Fibroblast of mammary gland (primary cell): ENCODE measurements around the gene CHCHD1.

ENCODE experiments used
- DNase-seq: peaks from one replicate; pipeline ENCODE4 v3.0.0-alpha.2; 2010; ENCODE audit warnings: low read depth
- H3K4me3 ChIP-seq: 2 replicates; pipeline ENCODE4 v1.5.1; 2011; ENCODE audit warnings: low read depth, mild to moderate bottlenecking, low read length, moderate library complexity; ENCODE audit not compliant: control insufficient read depth
- CTCF ChIP-seq: conservative IDR thresholded peaks from 2 replicates; pipeline ENCODE4 v1.5.1; 2011; ENCODE audit warnings: low read depth, low read length, inconsistent platforms; ENCODE audit not compliant: control insufficient read depth, insufficient read depth

Gene CHCHD1

GRCh38 chr10:73742454-73742734, 39.5 kb upstream of the CHCHD1 start:
- no peak overlapping the region for H3K4me3 ChIP-seq
- DNase-seq, result no peak
- TF ChIP-seq CTCF, result no peak

GRCh38 chr10:73743327-73743904, 38.4 kb upstream of the CHCHD1 start:
- H3K4me3 ChIP-seq, result peak overlapping the region; percentile 98
- no peak for DNase-seq
- TF ChIP-seq CTCF, result no peak

- no peak for TF ChIP-seq CTCF
- peak; percentile 94 for DNase-seq
These were observed 37.8 kb upstream of the CHCHD1 start, which contains the start of gene SEC24C for GRCh38 chr10:73743905-73744663. TSS of gene SEC24C (plus strand) at chr10:73744372. CDS start at chr10:73746833, 2,461 bp downstream.

GRCh38 chr10:73744664-73744975, 37.2 kb upstream of the CHCHD1 start:
- TF ChIP-seq CTCF, result no peak
- H3K4me3 ChIP-seq, result peak overlapping the region; percentile 98
- DNase-seq, result peak; percentile 58

More at GRCh38 chr10:73743905-73744663, 37.8 kb upstream of the CHCHD1 start, which contains the start of gene SEC24C:
- H3K4me3 ChIP-seq, result peak within 1 kb of the TSS; percentile 98

GRCh38 chr10:73746721-73747120, 35.1 kb upstream of the CHCHD1 start:
- DNase-seq, result no peak
- TF ChIP-seq CTCF, result no peak
- no peak overlapping the region for H3K4me3 ChIP-seq

GRCh38 chr10:73750819-73751218, 31.0 kb upstream of the CHCHD1 start:
- no peak for TF ChIP-seq CTCF
- no peak for DNase-seq
- no peak overlapping the region for H3K4me3 ChIP-seq
